ENCODE results near the gene ABHD14A.

DNA sequence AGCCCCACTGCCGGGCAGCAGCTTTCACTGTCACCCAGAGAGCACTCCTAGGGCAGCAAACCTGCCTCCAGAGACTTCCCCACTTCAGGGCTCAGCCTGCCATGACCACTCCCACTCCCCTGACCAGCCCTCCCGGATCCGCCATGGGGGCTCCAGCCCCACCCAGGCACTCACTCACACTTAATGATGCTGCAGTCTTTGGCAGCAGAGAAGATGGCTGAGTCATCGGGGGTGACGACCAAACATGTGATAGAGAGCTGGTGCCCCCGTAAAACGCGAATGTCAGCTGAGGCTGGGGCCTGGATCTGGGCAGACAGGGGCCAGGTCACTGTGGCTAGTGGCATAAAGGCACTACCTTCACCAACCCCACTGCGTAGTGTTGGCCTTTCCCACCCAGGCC lies 37.9 kb upstream of the ABHD14A start:
- TF ChIP-seq CTCF (IDR thresholded peaks at IDR 0.05; ENCODE audit: insufficient read depth, low read length, poor library complexity, severe bottlenecking) (no peak), EZH2phosphoT487 (conservative IDR thresholded peaks at IDR 0.05; ENCODE audit: low read length) (no peak)

All from SU-DHL-6 (cell line).